KG1 (cell line): ENCODE measurements around the gene PDPK1.
A peak's percentile ranks its signal among the peaks of the same experiment; 100 is the strongest.

Experiments used
- DNase-seq: peaks from one replicate; lab custom pipeline; 2025; lab: John Stamatoyannopoulos, UW

The PDPK1 gene

GRCh38 chr16:2507052-2507659 is 30.7 kb upstream of the PDPK1 start:
- DNase-seq = peak; percentile 32

- no peak for DNase-seq
Measured at GRCh38 chr16:2507665-2508064, 30.2 kb upstream of the PDPK1 start.

GRCh38 chr16:2508722-2509400 is 29.0 kb upstream of the PDPK1 start:
- no peak for DNase-seq

GRCh38 chr16:2511128-2511800 is 26.6 kb upstream of the PDPK1 start:
- no peak for DNase-seq

- DNase-seq = no peak
Measured at GRCh38 chr16:2511996-2512734, 25.7 kb upstream of the PDPK1 start.

GRCh38 chr16:2512735-2513404 is 25.0 kb upstream of the PDPK1 start:
- no peak for DNase-seq

- DNase-seq = peak; percentile 91
Measured at GRCh38 chr16:2513405-2514332, 24.2 kb upstream of the PDPK1 start, which contains the start of gene ATP6V0C. Gene ATP6V0C, plus strand, starts transcription at chr16:2513952. Its CDS starts 152 bp downstream, at chr16:2514104.

- no peak for DNase-seq
Measured at GRCh38 chr16:2514333-2515179, 23.3 kb upstream of the PDPK1 start.

- no peak for DNase-seq
Measured at GRCh38 chr16:2515180-2515851, 22.5 kb upstream of the PDPK1 start.

- DNase-seq = no peak
Measured at GRCh38 chr16:2516391-2517240, 21.2 kb upstream of the PDPK1 start.

GRCh38 chr16:2517954-2518605 is 19.7 kb upstream of the PDPK1 start:
- no peak for DNase-seq

- no peak for DNase-seq
Measured at GRCh38 chr16:2518823-2519710, 18.8 kb upstream of the PDPK1 start.

GRCh38 chr16:2519711-2520080 is 18.1 kb upstream of the PDPK1 start:
- no peak for DNase-seq

- DNase-seq = peak; percentile 39
Measured at GRCh38 chr16:2520097-2520783, 17.6 kb upstream of the PDPK1 start, which contains the start of gene AMDHD2. Gene AMDHD2, plus strand, starts transcription at chr16:2520371. Its CDS starts 88 bp downstream, at chr16:2520459.

GRCh38 chr16:2520784-2521531 is 16.9 kb upstream of the PDPK1 start:
- DNase-seq = no peak
